Gastrocnemius medialis (tissue), 4 donors: ENCODE results near the gene SHC3.

Experiments
- CTCF ChIP-seq, 5 experiments: fragments of 450-650 bp in 3 of 5; fragments of 200-600 bp in 2 of 5; sonication (generic) in 2 of 5; IDR thresholded peaks in 4 of 5; conservative IDR thresholded peaks in 1 of 5; 1 replicate in 4 of 5; 2 replicates in 1 of 5; pipeline ENCODE4 v1.5.1; 2016 to 2019; ENCODE audit warnings: antibody characterized with exemption in 5 of 5, mild to moderate bottlenecking in 3 of 5, moderate library complexity in 3 of 5
- POLR2A ChIP-seq, 2 donors: fragments of 450-650 bp; IDR thresholded peaks; one replicate each; pipeline ENCODE4 v1.6.1; 2017; ENCODE audit warnings: antibody characterized with exemption in 2 of 2, mild to moderate bottlenecking in 2 of 2, moderate library complexity in 2 of 2

DNA sequence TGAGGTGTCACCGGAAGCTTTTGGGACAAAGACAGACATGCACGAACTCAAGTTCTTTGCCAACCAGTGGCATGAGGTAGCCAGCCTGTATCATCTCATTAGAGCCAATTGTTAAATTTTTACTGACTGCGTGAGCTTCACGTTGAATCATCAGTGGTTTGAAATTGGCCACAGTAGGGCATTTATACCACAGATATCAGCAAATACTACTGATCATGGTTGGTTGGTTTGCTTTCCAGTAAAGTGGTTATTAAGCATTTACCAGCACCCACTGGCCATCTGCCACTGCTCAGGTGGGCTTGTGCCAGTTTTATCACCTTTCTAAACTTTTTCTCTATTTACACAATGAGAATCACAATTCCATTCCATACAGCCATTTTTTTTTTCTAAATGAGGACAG is 28.4 kb upstream of the SHC3 start:
- TF ChIP-seq CTCF (IDR thresholded peaks at IDR 0.05 in 4 of 5, conservative IDR thresholded peaks at IDR 0.05 in 1 of 5), result no peak
- TF ChIP-seq POLR2A (IDR thresholded peaks at IDR 0.05), result no peak
